Karpas-422 (cell line): Measurements from ENCODE around the gene GNMT. TPM values are rescaled to one million over a fixed set of nuclear protein-coding genes. Genes with fewer than 3 reads are reported as not detected.

ENCODE experiments used
- DNase-seq: peaks from one replicate; pipeline ENCODE4 v3.0.0-alpha.2; 2015
- H2AFZ ChIP-seq: fragments of 200-600 bp; sonication (generic); 2 replicates; pipeline ENCODE4 v1.6.1; 2014; ENCODE audit warnings: antibody characterized with exemption, low read length, mixed read lengths
- H3K27ac ChIP-seq: fragments of 200-600 bp; sonication (generic); 2 replicates; pipeline ENCODE4 v1.5.1; 2014; ENCODE audit warnings: mild to moderate bottlenecking, low read length, moderate library complexity
- H3K27me3 ChIP-seq: fragments of 200-600 bp; sonication (generic); 2 replicates; pipeline ENCODE4 v1.6.1; 2014; ENCODE audit warnings: low read length, mixed read lengths
- H3K36me3 ChIP-seq: fragments of 200-600 bp; sonication (generic); 2 replicates; pipeline ENCODE4 v1.6.1; 2014; ENCODE audit warnings: low read length, mixed read lengths; ENCODE audit not compliant: insufficient read depth
- H3K4me1 ChIP-seq: fragments of 200-600 bp; sonication (generic); 2 replicates; pipeline ENCODE4 v1.6.1; 2014; ENCODE audit warnings: mild to moderate bottlenecking, low read length, mixed read lengths
- H3K4me2 ChIP-seq: fragments of 200-600 bp; sonication (generic); 2 replicates; pipeline ENCODE4 v1.6.1; 2014; ENCODE audit warnings: low read length, low read depth, mild to moderate bottlenecking; ENCODE audit not compliant: poor library complexity, severe bottlenecking
- H3K4me3 ChIP-seq: fragments of 200-600 bp; sonication (generic); 2 replicates; pipeline ENCODE4 v1.5.1; 2014; ENCODE audit warnings: mild to moderate bottlenecking, antibody characterized with exemption, low read length, mixed read lengths
- H3K79me2 ChIP-seq: fragments of 200-600 bp; sonication (generic); 2 replicates; pipeline ENCODE4 v1.6.1; 2014; ENCODE audit warnings: mild to moderate bottlenecking, low read length, mixed read lengths
- H3K9ac ChIP-seq: fragments of 200-600 bp; sonication (generic); 2 replicates; pipeline ENCODE4 v1.6.0; 2014; ENCODE audit warnings: low read length
- H3K9me2 ChIP-seq: fragments of 200-600 bp; sonication (generic), shearing (Covaris generic); replicated peaks from 2 replicates; pipeline ENCODE4 v1.6.0; 2014; ENCODE audit warnings: mild to moderate bottlenecking, low read length, moderate library complexity; ENCODE audit not compliant: insufficient read depth
- H3K9me3 ChIP-seq: fragments of 300-700, 200-600 bp; sonication (generic); 2 replicates; pipeline ENCODE4 v1.6.1; 2014; ENCODE audit warnings: low read length, mixed read lengths
- H4K20me1 ChIP-seq: fragments of 200-600 bp; sonication (generic); 2 replicates; pipeline ENCODE4 v1.6.1; 2014; ENCODE audit warnings: mild to moderate bottlenecking, antibody characterized with exemption, low read length, low read depth; ENCODE audit not compliant: insufficient read depth
- total RNA-seq: library from RNA; depleted of rRNA; stranded (reverse); fragments of >200 nt; shearing (Covaris generic); gene quantifications from 2 replicates; pipeline ENCODE4 v1.2.3, GENCODE V29; 2014; ENCODE audit warnings: low replicate concordance

Gene GNMT
- total RNA-seq, 1 experiment from 2014 or later = 0.48 TPM

DNA sequence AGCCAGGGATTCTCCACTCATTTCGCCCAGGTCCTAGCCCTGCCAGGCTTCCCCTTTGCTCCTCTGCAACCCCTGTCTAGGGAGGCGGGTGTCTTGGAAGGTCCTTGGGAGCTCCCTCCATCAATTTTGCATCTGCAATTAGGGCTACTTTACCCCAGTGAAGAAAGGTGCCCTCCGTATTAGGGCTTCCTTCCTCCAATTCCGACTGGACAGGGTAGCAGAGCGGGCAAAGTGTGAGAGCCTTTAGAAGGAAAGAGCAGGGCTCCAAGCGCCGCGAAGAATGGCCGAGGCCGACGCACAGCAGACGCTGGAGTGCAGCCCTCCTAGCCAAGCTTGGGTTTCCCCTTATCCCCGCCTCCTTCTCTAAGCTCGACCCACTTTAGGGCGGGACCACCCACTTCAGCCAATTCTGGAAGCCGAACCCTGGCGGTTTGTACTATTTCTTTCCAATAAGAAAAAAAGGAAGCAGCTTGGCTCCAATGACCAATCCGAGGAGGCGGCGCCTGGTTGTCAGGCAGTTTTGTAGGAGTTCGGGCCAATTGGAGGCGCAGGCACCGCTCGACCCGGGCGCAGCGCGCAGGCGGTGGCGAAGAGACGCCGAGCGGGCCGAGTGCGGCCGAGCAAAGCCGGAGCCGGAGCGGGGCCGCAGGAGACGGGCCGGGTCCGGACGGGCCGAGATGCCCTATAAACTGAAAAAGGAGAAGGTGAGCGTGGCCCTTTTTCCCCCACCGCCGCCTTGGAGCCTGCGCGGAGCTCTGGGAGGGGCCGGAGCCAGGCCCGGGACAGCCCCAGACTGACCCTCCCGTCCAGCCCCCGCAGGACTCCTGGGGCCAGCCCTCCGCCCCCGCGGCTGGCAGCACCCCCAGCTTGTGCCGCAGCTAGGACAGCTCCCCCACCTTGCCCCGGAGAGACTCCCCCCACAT, 23.7 kb downstream of the GNMT start, which contains the start of gene PPP2R5D:
Gene PPP2R5D (plus strand): TSS at position 570 of the 923 bp plus-strand sequence. CDS start 108 bp downstream, at position 678.
- peak within 1 kb of the TSS; percentile 76 for H3K4me3 ChIP-seq
- H3K79me2 ChIP-seq = peaks cover 47% of the 10 kb centered on the region
- H4K20me1 ChIP-seq = no peaks in the 10 kb centered on the region
- DNase-seq = peak; percentile 99
- H3K36me3 ChIP-seq = no peaks in the 10 kb centered on the region
- no peaks in the 10 kb centered on the region for H3K9me2 ChIP-seq
- peak within 1 kb of the TSS; percentile 59 for H3K27ac ChIP-seq
- peaks cover 38% of the 10 kb centered on the region for H3K4me1 ChIP-seq
- no peaks in the 10 kb centered on the region for H3K27me3 ChIP-seq
- peak within 1 kb of the TSS; percentile 81 for H3K4me2 ChIP-seq
- no peaks in the 10 kb centered on the region for H3K9me3 ChIP-seq
- peak within 1 kb of the TSS; percentile 94 for H3K9ac ChIP-seq
- H2AFZ ChIP-seq = peak within 1 kb of the TSS; percentile 69; the same call in 1 of the 2 replicates

DNA sequence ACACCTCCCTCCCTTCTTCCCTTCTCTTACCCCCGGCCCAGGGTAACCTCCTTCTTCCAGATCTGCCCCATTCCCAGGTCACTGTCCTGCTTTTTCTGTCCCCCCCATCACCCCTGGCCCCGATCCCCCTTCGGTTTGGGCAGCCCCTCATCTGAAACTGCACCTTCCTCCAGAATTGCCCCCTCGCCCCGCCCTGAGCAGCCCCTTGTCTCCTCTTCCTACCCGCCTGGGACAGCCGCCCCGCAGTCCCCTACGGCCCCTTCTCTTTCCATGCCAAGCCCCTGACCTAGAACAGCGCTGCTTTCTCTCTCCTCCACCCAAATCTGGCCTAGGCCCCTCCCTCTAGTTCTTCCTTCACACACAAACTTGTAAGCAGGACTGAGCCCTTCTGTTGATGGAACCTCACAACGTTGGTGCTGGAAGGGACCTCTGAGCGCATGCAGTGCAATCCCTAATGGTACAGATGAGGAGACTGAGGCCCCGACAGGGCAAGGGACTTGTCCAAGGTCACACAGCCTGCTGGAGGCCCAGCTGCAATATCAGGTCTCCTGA, 24.4 kb downstream of the GNMT start:
- H4K20me1 ChIP-seq = no peaks in the 10 kb centered on the region
- H3K4me1 ChIP-seq = peaks cover 31% of the 10 kb centered on the region
- peak overlapping the region; percentile 94 for H3K9ac ChIP-seq
- H3K79me2 ChIP-seq = peaks cover 53% of the 10 kb centered on the region
- H3K27ac ChIP-seq = peak overlapping the region; percentile 59
- H3K27me3 ChIP-seq = no peaks in the 10 kb centered on the region
- H3K4me3 ChIP-seq = peak overlapping the region; percentile 76
- peak overlapping the region; percentile 79 for H3K4me2 ChIP-seq
- H3K36me3 ChIP-seq = no peaks in the 10 kb centered on the region; the same call in 1 of the 2 replicates
- H3K9me3 ChIP-seq = no peaks in the 10 kb centered on the region
- H2AFZ ChIP-seq = peak overlapping the region; percentile 33; the same call in 1 of the 2 replicates
- H3K9me2 ChIP-seq = no peaks in the 10 kb centered on the region
- peak; percentile 65 for DNase-seq

- H3K36me3 ChIP-seq = peaks cover 9% of the 10 kb centered on the region; the same call in 1 of the 2 replicates
- H3K9me3 ChIP-seq = no peaks in the 10 kb centered on the region
- no peak overlapping the region for H3K4me2 ChIP-seq
- H3K27ac ChIP-seq = no peak overlapping the region
- no peak overlapping the region for H2AFZ ChIP-seq
- no peak overlapping the region for H3K9ac ChIP-seq
- no peak for DNase-seq
- H3K9me2 ChIP-seq = no peaks in the 10 kb centered on the region
- no peaks in the 10 kb centered on the region for H4K20me1 ChIP-seq
- peaks cover 72% of the 10 kb centered on the region for H3K79me2 ChIP-seq
- no peaks in the 10 kb centered on the region for H3K27me3 ChIP-seq
- peaks cover 23% of the 10 kb centered on the region for H3K4me1 ChIP-seq
- no peak overlapping the region for H3K4me3 ChIP-seq
These were observed 27.2 kb downstream of the GNMT start for GRCh38 chr6:42987533-42988451.

DNA sequence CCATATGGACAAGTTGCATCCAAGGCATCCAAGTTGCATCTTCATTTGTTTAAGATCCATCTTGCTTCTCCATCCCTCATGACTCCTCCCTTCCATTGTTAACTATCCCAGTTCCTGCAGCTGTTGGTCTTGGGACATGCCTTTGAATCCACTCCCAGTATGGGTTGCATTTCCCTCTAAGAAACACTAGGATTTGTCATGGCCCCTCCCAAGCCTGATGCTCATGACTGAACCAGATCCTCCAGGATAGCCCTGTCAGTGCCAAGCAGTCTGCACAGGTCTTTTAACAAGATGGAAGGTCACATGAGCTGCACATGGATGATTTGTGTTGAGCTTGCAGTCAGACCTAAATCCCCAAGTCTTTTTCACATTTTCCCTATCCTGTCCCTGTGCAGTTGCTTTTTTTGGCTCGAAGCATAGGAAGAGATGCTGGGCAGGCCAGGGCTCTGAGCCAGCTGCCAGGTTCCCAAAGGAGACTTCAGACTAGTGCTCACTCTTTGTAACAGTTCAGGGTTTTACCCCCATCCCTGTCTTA, 28.0 kb downstream of the GNMT start:
- Histone ChIP-seq H3K27me3 (no peaks in the 10 kb centered on the region), H3K9ac (no peak overlapping the region), H3K27ac (no peak overlapping the region), H3K9me2 (no peaks in the 10 kb centered on the region), H3K4me3 (no peak overlapping the region), H3K79me2 (peaks cover 76% of the 10 kb centered on the region), H3K36me3 (peaks cover 9% of the 10 kb centered on the region; the same call in 1 of the 2 replicates), H3K4me1 (peaks cover 22% of the 10 kb centered on the region), H4K20me1 (no peaks in the 10 kb centered on the region), H3K9me3 (no peaks in the 10 kb centered on the region), H3K4me2 (no peak overlapping the region), H2AFZ (no peak overlapping the region)
- DNase-seq = no peak

DNA sequence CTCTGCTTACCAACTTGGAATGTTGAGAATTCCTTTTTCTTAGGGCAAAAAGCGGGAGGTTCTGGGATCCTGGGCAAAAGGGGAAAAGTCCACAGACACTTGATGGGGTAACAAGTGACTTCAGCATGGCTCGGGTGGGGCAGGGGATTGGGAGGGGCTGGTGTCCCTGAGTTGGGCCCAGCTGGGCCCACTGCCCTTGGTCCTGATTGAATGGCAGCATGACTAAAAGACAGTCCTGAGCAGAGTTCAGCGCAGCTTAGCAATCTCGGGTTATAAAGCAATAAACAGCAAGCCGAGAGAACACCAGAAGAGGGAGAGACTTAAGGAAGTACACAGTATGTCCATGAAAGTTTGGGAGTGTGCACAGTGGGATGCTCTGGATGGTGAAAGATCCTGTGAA, 29.4 kb downstream of the GNMT start:
- Histone ChIP-seq H3K9me2 (no peaks in the 10 kb centered on the region), H3K9me3 (no peaks in the 10 kb centered on the region), H2AFZ (no peak overlapping the region), H4K20me1 (no peaks in the 10 kb centered on the region), H3K27ac (no peak overlapping the region), H3K9ac (no peak overlapping the region), H3K36me3 (peaks cover 9% of the 10 kb centered on the region; the same call in 1 of the 2 replicates), H3K4me2 (no peak overlapping the region), H3K4me3 (no peak overlapping the region), H3K27me3 (no peaks in the 10 kb centered on the region), H3K4me1 (peaks cover 18% of the 10 kb centered on the region), H3K79me2 (peaks cover 74% of the 10 kb centered on the region)
- no peak for DNase-seq

GRCh38 chr6:42993445-42993844, 32.9 kb downstream of the GNMT start:
- Histone ChIP-seq H3K27me3 (no peaks in the 10 kb centered on the region), H4K20me1 (no peaks in the 10 kb centered on the region), H3K79me2 (peaks cover 42% of the 10 kb centered on the region), H3K9me3 (no peaks in the 10 kb centered on the region), H3K9me2 (no peaks in the 10 kb centered on the region), H3K4me2 (no peak overlapping the region), H3K9ac (no peak overlapping the region), H2AFZ (no peak overlapping the region), H3K36me3 (peaks cover 9% of the 10 kb centered on the region; the same call in 1 of the 2 replicates), H3K4me3 (no peak overlapping the region), H3K4me1 (peaks cover 3% of the 10 kb centered on the region; the same call in 1 of the 2 replicates), H3K27ac (no peak overlapping the region)
- no peak for DNase-seq

DNA sequence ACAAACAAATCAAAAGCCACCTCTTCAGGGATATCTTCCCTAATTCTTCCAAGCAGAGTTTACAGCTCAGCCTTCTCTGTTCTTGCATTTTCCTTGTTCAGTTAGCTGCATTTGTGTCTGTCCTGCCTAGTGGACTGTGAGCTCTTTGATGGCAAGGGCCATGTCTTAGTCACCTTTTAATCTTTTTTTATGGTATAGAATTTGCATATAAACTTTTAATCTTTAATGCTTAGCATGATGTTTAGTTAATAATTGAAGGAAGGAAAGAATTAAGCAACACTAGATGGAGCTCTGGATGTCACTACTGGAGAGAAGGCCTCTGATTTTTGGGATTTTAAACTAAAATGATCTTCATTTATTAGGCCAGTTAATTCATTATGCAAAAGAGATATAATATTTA, 36.0 kb downstream of the GNMT start:
- Histone ChIP-seq H3K27ac (no peak overlapping the region), H3K4me1 (peaks cover 3% of the 10 kb centered on the region; the same call in 1 of the 2 replicates), H3K4me2 (no peak overlapping the region), H3K9me2 (no peaks in the 10 kb centered on the region), H3K27me3 (no peaks in the 10 kb centered on the region), H3K79me2 (peaks cover 26% of the 10 kb centered on the region), H3K9ac (no peak overlapping the region), H4K20me1 (no peaks in the 10 kb centered on the region), H2AFZ (no peak overlapping the region), H3K9me3 (no peaks in the 10 kb centered on the region), H3K4me3 (no peak overlapping the region), H3K36me3 (peaks cover 4% of the 10 kb centered on the region; the same call in 1 of the 2 replicates)
- DNase-seq = no peak
